HFF-Myc (cell line): ENCODE measurements around the gene RELT.

Experiments used
- DNase-seq: peaks from one replicate; pipeline ENCODE4 v3.0.0-alpha.2; 2011; ENCODE audit warnings: low read depth; ENCODE audit errors: extremely low read depth
- H3K4me3 ChIP-seq: replicated peaks from 2 replicates; pipeline ENCODE4 v1.5.1; 2011; ENCODE audit warnings: low read depth, mild to moderate bottlenecking, control low read depth, low read length
- CTCF ChIP-seq: IDR thresholded peaks from 2 replicates; pipeline ENCODE4 v1.5.1; 2012; ENCODE audit warnings: mild to moderate bottlenecking, low read depth, low read length, control low read depth; ENCODE audit errors: missing control alignments

The RELT gene

GRCh38 chr11:73398721-73399120 is 22.5 kb downstream of the RELT start:
- no peak for DNase-seq
- no peak overlapping the region for H3K4me3 ChIP-seq
- TF ChIP-seq CTCF, result no peak

GRCh38 chr11:73399159-73399590 is 23.0 kb downstream of the RELT start:
- no peak for TF ChIP-seq CTCF
- no peak for DNase-seq
- H3K4me3 ChIP-seq, result no peak overlapping the region

GRCh38 chr11:73399636-73400035 is 23.4 kb downstream of the RELT start:
- DNase-seq, result no peak
- no peak overlapping the region for H3K4me3 ChIP-seq
- TF ChIP-seq CTCF, result no peak

- no peak for DNase-seq
- H3K4me3 ChIP-seq, result no peak overlapping the region
- TF ChIP-seq CTCF, result no peak
Measured at GRCh38 chr11:73400293-73400692, 24.1 kb downstream of the RELT start.

- no peak for DNase-seq
- no peak overlapping the region for H3K4me3 ChIP-seq
- TF ChIP-seq CTCF, result no peak
Measured at GRCh38 chr11:73401217-73401923, 25.2 kb downstream of the RELT start.

GRCh38 chr11:73401924-73402833 is 26.0 kb downstream of the RELT start:
- DNase-seq, result no peak
- no peak overlapping the region for H3K4me3 ChIP-seq
- no peak for TF ChIP-seq CTCF
